ENCODE data around the gene STYX. TPM values are rescaled to one million over a fixed set of nuclear protein-coding genes. Genes with fewer than 3 reads are reported as not detected.
"Not testable (repeated sequence)": the region's sequence is repeated elsewhere in the genome, so short reads cannot be mapped to it uniquely, and the experiment has no call there.

The STYX gene
- total RNA-seq, 1 donor: 50.7 TPM

GRCh38 chr14:52738409-52738808 lies 8.4 kb downstream of the STYX start:
- DNase-seq (ENCODE audit: low read depth): no peak
- TF ChIP-seq CTCF (IDR thresholded peaks at IDR 0.05; ENCODE audit: insufficient read depth, low read length): no peak
- H3K4me3 ChIP-seq (ENCODE audit: low read depth, low read length): no peak overlapping the region

- no peak for TF ChIP-seq CTCF (IDR thresholded peaks at IDR 0.05; ENCODE audit: insufficient read depth, low read length)
Measured at GRCh38 chr14:52740751-52741150, 10.8 kb downstream of the STYX start.

GRCh38 chr14:52741865-52742264 lies 11.9 kb downstream of the STYX start:
- no peak for DNase-seq (ENCODE audit: low read depth)
- no peak overlapping the region for H3K4me3 ChIP-seq (ENCODE audit: low read depth, low read length)
- no peak for TF ChIP-seq CTCF (IDR thresholded peaks at IDR 0.05; ENCODE audit: insufficient read depth, low read length)

More at GRCh38 chr14:52740751-52741150, 10.8 kb downstream of the STYX start:
- DNase-seq (ENCODE audit: low read depth): no peak
- H3K4me3 ChIP-seq (ENCODE audit: low read depth, low read length): no peak overlapping the region

- no peak for TF ChIP-seq CTCF (IDR thresholded peaks at IDR 0.05; ENCODE audit: insufficient read depth, low read length)
- DNase-seq (ENCODE audit: low read depth): no peak
- no peak overlapping the region for H3K4me3 ChIP-seq (ENCODE audit: low read depth, low read length)
Measured at GRCh38 chr14:52748647-52749292, 18.8 kb downstream of the STYX start.

- H3K4me3 ChIP-seq (ENCODE audit: low read depth, low read length): no peak overlapping the region
- no peak for DNase-seq (ENCODE audit: low read depth)
- TF ChIP-seq CTCF (IDR thresholded peaks at IDR 0.05; ENCODE audit: insufficient read depth, low read length): no peak
Measured at GRCh38 chr14:52755607-52756316, 25.8 kb downstream of the STYX start.

GRCh38 chr14:52759145-52759544 lies 29.2 kb downstream of the STYX start:
- TF ChIP-seq CTCF (IDR thresholded peaks at IDR 0.05; ENCODE audit: insufficient read depth, low read length): no peak
- no peak for DNase-seq (ENCODE audit: low read depth)
- H3K4me3 ChIP-seq (ENCODE audit: low read depth, low read length): no peak overlapping the region

- DNase-seq (ENCODE audit: low read depth); H3K4me3 ChIP-seq (ENCODE audit: low read depth, low read length): not testable (repeated sequence)
Measured at GRCh38 chr14:52762923-52763322, 33.0 kb downstream of the STYX start.
